Activated CD4-positive, alpha-beta T cell treated with anti-CD3 and anti-CD28 coated beads, Interleukin-2, amount 10 ng/mL, durations not matched to agents 7 days and 5 days (primary cell): ENCODE results near the gene TRIM73. TPM values are rescaled to one million over a fixed set of nuclear protein-coding genes. Genes with fewer than 3 reads are reported as not detected.
"Not testable (repeated sequence)": the region's sequence is repeated elsewhere in the genome, so short reads cannot be mapped to it uniquely, and the experiment has no call there.

Experiments
- CTCF ChIA-PET: fragments of 350-600 bp; sonication (Branson Sonifier 250); formaldehyde crosslinking; loops from one replicate; lab custom pipeline; 2021; ENCODE audit warnings: antibody characterized with exemption; lab: Charles Lee
- POLR2A ChIA-PET: fragments of 350-600 bp; sonication (Branson Sonifier 250); formaldehyde crosslinking; loops from one replicate; lab custom pipeline; 2021; ENCODE audit warnings: antibody characterized with exemption; lab: Charles Lee
- DNase-seq: peaks from one replicate; pipeline ENCODE4 v3.0.0-alpha.2; 2020
- H3K27ac Mint-ChIP-seq: one replicate; pipeline ENCODE4 v1.8.0; 2021; ENCODE audit warnings: mild to moderate bottlenecking, moderate library complexity, mixed read lengths
- H3K27me3 Mint-ChIP-seq: one replicate; pipeline ENCODE4 v1.8.0; 2021; ENCODE audit warnings: mixed read lengths
- H3K36me3 Mint-ChIP-seq: one replicate; pipeline ENCODE4 v1.8.0; 2021; ENCODE audit warnings: low read depth, mixed read lengths
- H3K4me1 Mint-ChIP-seq: one replicate; pipeline ENCODE4 v1.8.0; 2021; ENCODE audit warnings: mixed read lengths
- H3K4me3 Mint-ChIP-seq: one replicate; pipeline ENCODE4 v1.8.0; 2021; ENCODE audit warnings: mild to moderate bottlenecking, moderate library complexity, mixed read lengths
- H3K9me3 Mint-ChIP-seq: one replicate; pipeline ENCODE4 v1.8.0; 2021; ENCODE audit warnings: mixed read lengths
- total RNA-seq, 2 experiments: library from RNA; stranded (reverse); gene quantifications; one replicate each; pipeline ENCODE4 v1.2.3, GENCODE V29; 2021

TRIM73 gene
- total RNA-seq: 10 to 100 TPM; 12.4 to 13.1 TPM

DNA sequence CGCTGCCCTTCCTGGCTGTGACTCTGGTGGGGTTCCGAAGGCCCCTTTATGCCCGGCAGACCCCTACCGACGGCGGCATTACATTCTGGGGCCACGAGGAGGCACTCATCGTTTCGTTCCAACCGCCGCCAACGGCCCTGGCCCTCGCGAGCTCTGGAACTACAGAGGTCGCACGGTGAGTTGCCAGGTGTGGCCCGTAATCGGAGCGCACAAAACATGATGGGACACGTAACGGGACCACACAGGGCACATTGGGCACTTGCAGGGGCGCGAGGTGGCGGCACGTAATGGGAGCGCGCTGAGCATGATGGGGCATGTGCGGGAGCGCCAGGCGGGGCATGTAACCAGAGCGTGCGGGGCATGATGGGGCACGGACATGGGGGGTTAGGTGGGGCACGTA is at the start of gene TRIM73:
Gene TRIM73, plus strand, starts transcription at position 301 of the 400 bp plus-strand sequence. CDS start 3,305 bp downstream, outside the sequence.
- H3K4me1 Mint-ChIP-seq, CTCF ChIA-PET, POLR2A ChIA-PET: not testable (repeated sequence)

GRCh38 chr7:75358671-75359541 is 36.5 kb upstream of the TRIM73 start:
- POLR2A ChIA-PET, CTCF ChIA-PET, H3K9me3 Mint-ChIP-seq, H3K4me1 Mint-ChIP-seq, H3K27me3 Mint-ChIP-seq, H3K36me3 Mint-ChIP-seq: not testable (repeated sequence)
- Mint-ChIP-seq H3K27ac (peak overlapping the region; percentile 96), H3K4me3 (peak overlapping the region; percentile 80)
- DNase-seq: peak; percentile 44

More for the DNA sequence above, at the start of gene TRIM73:
- H3K4me3 Mint-ChIP-seq, H3K27ac Mint-ChIP-seq, H3K27me3 Mint-ChIP-seq, H3K36me3 Mint-ChIP-seq, H3K9me3 Mint-ChIP-seq, DNase-seq: not testable (repeated sequence)

GRCh38 chr7:75359542-75359848 is 35.9 kb upstream of the TRIM73 start:
- H3K9me3 Mint-ChIP-seq, H3K27me3 Mint-ChIP-seq, H3K4me1 Mint-ChIP-seq, POLR2A ChIA-PET, H3K4me3 Mint-ChIP-seq, CTCF ChIA-PET, H3K27ac Mint-ChIP-seq, H3K36me3 Mint-ChIP-seq: not testable (repeated sequence)
- DNase-seq: peak; percentile 4

DNA sequence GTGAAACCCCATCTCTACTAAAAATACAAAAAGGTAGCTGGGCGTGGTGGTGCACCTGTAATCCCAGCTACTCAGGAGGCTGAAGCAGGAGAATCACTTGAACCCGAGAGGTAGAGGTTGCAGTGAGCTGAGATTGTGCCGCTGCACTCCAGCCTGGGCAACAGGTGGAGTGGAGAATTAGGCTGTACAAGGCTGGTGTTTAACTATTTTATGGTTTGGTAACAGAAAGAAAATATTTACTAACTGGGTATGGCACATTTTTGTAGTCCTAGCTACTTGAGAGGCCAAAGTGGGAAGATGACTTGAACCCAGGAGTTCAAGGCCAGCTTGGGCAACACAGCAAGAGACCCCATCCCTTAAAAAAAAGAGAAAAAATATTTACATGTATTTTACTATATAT is 31.4 kb upstream of the TRIM73 start:
- DNase-seq, H3K36me3 Mint-ChIP-seq, H3K4me3 Mint-ChIP-seq, H3K27ac Mint-ChIP-seq, H3K27me3 Mint-ChIP-seq, H3K9me3 Mint-ChIP-seq, H3K4me1 Mint-ChIP-seq, POLR2A ChIA-PET, CTCF ChIA-PET: not testable (repeated sequence)

- POLR2A ChIA-PET, H3K27ac Mint-ChIP-seq, CTCF ChIA-PET, DNase-seq, H3K27me3 Mint-ChIP-seq, H3K9me3 Mint-ChIP-seq, H3K4me3 Mint-ChIP-seq, H3K4me1 Mint-ChIP-seq, H3K36me3 Mint-ChIP-seq: not testable (repeated sequence)
Observed at GRCh38 chr7:75366643-75367042, 28.8 kb upstream of the TRIM73 start.

- CTCF ChIA-PET, H3K4me1 Mint-ChIP-seq, DNase-seq, H3K9me3 Mint-ChIP-seq, POLR2A ChIA-PET, H3K27ac Mint-ChIP-seq, H3K4me3 Mint-ChIP-seq, H3K27me3 Mint-ChIP-seq, H3K36me3 Mint-ChIP-seq: not testable (repeated sequence)
Observed at GRCh38 chr7:75367313-75367712, 28.1 kb upstream of the TRIM73 start.

DNA sequence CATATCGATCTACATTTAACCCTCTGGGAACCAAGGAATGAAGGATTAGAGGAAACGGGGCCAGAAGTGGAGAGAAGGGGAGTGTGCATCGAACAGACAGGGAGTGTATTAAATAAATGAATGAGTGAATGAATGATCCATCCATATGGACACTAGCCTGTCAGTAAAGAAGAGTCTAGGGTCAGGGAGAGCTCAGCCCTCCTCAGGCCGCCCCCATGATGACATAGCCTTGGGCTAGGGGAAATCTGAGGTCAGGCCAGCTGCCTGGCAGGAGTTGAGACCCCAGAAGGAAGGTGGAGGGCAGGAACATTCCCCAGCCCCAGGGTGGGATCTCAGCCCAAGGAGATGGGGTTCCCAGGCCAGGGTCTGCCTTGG is 21.3 kb upstream of the TRIM73 start:
- H3K27ac Mint-ChIP-seq, POLR2A ChIA-PET, H3K27me3 Mint-ChIP-seq, H3K4me3 Mint-ChIP-seq, H3K4me1 Mint-ChIP-seq, H3K36me3 Mint-ChIP-seq, DNase-seq, CTCF ChIA-PET, H3K9me3 Mint-ChIP-seq: not testable (repeated sequence)

DNA sequence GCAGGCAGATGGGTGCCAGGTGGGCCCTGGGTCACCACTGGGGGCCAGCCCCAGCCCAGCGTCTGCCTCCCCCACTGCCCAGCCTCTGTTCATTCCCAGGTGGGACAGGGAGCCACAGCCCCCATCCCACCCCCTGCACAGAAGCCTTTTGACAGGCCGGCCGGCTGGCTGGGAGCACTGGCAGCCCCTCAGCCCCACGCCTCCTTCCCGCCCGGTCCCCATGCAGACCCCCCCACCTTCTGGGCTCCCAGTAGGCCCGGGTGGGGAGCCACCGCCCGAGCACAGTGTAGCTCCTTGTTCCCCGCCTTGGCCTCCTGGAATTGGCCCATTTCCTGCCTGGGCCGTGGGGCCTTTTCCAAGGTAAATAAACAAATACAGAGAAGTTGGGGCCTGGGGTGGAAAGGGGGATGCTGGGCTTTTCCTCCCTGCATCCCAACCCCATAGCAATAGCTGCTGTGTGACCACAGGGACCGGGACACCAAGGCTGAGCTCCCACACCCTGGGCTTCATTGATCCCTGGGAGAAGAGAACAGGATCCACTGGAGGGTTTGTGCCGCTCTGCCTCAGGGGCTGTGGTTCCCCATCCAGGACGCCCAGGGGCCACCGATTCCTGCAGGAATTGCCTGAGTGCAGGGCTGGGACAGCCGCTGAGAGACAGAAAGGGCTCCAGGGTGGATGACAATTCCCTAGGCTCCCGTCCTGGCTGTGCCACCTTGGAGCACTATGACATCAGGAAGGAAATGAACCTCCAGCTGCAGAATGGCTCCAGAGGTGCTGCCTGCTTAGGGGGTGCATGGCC is 20.7 kb upstream of the TRIM73 start:
- H3K4me1 Mint-ChIP-seq, H3K27me3 Mint-ChIP-seq, H3K27ac Mint-ChIP-seq, H3K36me3 Mint-ChIP-seq, POLR2A ChIA-PET, H3K4me3 Mint-ChIP-seq, H3K9me3 Mint-ChIP-seq, DNase-seq, CTCF ChIA-PET: not testable (repeated sequence)

DNA sequence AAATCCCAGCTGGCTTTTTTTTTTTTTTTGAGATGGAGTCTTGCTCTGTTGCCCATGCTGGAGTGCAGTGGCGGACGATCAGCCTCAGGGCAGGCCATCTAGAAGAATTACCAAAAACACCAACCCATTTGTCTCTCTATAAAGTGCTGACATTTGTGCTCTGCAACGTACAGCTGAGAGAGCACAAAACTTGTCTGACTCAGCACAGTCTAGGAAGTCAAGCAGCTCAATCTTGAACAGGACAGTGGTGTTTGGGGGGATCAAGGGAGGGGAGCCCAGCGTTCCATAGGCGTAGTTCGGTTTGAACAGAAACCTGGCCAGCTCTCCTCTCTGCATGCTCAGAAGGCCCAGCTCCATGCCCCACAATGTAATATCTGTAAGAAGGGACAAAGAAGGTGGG is 2.2 kb upstream of the TRIM73 start:
- H3K27me3 Mint-ChIP-seq, DNase-seq, POLR2A ChIA-PET, H3K4me1 Mint-ChIP-seq, H3K9me3 Mint-ChIP-seq, CTCF ChIA-PET, H3K4me3 Mint-ChIP-seq, H3K36me3 Mint-ChIP-seq, H3K27ac Mint-ChIP-seq: not testable (repeated sequence)

- H3K36me3 Mint-ChIP-seq, H3K27ac Mint-ChIP-seq, H3K4me3 Mint-ChIP-seq, DNase-seq, H3K27me3 Mint-ChIP-seq, H3K9me3 Mint-ChIP-seq, POLR2A ChIA-PET, CTCF ChIA-PET, H3K4me1 Mint-ChIP-seq: not testable (repeated sequence)
Observed at GRCh38 chr7:75397865-75398264, 2.4 kb downstream of the TRIM73 start.

GRCh38 chr7:75398771-75399700 is 3.6 kb downstream of the TRIM73 start:
- H3K27ac Mint-ChIP-seq, POLR2A ChIA-PET, H3K27me3 Mint-ChIP-seq, CTCF ChIA-PET, H3K4me1 Mint-ChIP-seq, H3K9me3 Mint-ChIP-seq, H3K4me3 Mint-ChIP-seq, H3K36me3 Mint-ChIP-seq, DNase-seq: not testable (repeated sequence)

GRCh38 chr7:75400575-75400974 is 5.1 kb downstream of the TRIM73 start:
- DNase-seq, H3K9me3 Mint-ChIP-seq, H3K27me3 Mint-ChIP-seq, POLR2A ChIA-PET, H3K36me3 Mint-ChIP-seq, CTCF ChIA-PET, H3K27ac Mint-ChIP-seq, H3K4me3 Mint-ChIP-seq, H3K4me1 Mint-ChIP-seq: not testable (repeated sequence)
